HG03432 (cell line): Measurements from ENCODE around the gene GTPBP4.

ENCODE experiments used
- ATAC-seq: cut with Tn5 transposase; IDR thresholded peaks from one replicate; pipeline ENCODE4 v1.9.1; 2021; ENCODE audit warnings: mild to moderate bottlenecking, moderate library complexity; ENCODE audit not compliant: unreplicated experiment

Gene GTPBP4

GRCh38 chr10:987870-988666 is at the start of gene GTPBP4:
Gene GTPBP4, plus strand, starts transcription at chr10:988434. Its CDS starts 46 bp downstream, at chr10:988480.
- peak; percentile 97 for ATAC-seq

DNA sequence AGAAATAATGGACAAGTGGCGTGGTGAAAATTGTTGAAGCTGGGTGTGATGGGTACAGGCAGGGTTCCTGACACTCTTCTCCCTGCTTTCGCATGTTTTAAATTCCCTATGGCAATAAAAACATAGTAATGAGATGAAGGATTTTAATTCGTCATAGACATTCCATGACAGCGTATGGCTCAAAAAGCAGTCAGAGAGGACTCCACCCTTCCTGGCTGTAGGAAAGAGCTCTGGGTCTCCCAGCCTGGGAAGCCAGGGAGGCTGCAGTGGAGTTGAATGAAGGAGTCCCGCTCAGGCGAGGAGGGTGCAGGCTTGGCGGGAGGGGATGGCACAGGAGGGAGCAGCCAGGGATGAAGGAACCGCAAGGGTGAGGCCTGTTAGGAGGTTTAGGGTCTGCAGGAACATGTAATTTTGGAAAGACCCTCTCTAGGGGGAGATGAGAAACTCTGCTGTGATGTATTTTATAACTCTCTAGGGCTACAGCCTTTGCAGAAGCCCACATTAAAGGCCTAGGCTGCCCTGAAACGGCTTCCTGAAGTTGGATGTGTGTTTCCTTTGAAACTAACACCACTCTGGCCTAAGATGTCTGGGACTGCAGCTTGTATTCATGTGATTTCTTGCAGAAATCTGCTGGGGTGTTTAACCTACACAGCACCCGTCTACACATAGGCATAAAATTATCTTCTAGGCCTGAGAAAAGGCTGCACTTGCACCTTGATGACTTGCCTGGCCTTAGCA is 49.1 kb upstream of the GTPBP4 start:
- no peak for ATAC-seq

GRCh38 chr10:943334-944033 is 44.8 kb upstream of the GTPBP4 start:
- peak; percentile 56 for ATAC-seq

DNA sequence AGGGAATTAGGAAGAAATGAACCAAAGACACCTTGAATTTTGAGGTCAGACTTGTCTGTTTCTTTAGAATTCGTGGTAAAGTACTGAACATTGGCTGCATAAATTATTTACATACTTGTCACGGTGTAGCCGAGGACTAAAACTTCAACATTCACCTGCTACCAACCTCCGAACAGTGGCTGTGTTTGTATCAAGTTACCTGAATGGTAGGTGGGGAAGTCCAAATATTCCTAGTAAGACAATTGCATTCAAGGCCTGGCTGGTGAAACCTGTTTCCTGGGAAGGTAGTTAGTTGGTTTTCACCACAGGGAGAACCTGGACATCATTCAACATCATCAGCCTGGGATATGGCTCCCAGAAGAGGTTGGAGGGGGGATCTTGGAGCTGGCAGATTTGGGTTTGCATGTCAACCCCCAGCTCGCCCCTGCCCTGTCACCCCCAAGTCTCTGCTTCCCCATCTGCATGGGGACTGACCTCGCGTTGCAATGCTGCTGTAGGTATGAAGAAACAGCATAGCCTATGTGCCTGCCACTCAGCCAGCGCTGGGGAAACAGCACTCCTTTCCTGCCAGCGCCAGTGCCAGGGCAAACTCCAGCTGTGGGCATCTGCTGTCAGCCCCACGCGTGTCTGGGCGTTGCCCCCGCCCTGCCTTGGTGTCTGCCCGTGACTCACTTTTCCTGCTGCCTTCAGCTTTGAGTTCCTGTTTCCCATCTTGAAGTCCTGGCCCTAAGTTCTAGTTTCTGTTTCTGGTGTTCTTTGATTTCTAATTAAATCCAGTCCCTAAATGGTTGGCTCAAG is 44.0 kb upstream of the GTPBP4 start:
- ATAC-seq, result no peak

DNA sequence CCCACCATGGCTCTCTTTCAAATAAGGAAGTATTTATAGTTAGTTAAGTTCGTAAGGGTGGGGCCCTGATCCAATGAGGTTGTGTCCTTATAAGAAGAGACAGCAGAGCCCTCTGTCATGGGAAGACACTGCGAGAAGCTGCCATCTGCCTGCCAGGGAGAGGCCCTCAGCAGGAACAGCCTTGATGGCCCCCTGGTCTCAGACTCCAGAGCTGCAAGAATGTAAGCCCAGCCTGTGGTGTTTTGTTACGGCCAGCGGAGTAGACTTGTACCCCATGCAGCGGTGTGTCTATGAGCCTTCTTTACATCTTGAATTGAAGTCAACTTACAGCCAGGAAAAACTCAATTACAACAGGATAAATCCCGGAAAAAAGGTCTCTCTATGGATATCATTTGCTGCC is 42.5 kb upstream of the GTPBP4 start:
- no peak for ATAC-seq

- no peak for ATAC-seq
Observed at GRCh38 chr10:947051-947450, 41.2 kb upstream of the GTPBP4 start.

DNA sequence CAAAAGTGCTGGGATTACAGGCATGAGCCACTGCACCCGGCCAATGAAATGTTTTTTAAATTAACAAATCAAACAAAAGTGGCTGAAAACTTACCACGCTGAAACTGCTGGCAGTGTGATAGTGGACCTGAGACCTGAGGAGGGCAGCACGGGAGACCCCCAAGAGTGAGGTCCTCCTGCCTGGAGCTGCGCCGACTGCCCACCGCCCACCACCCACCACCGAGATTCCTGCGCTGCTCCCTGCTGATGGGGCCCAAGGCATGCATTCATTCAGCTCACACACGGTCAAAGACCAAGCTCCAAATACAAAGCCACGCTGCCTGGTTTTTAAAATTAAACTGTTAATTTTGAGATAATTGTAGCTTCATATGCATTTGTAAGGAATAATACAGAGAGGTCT is 40.4 kb upstream of the GTPBP4 start:
- ATAC-seq, result no peak

DNA sequence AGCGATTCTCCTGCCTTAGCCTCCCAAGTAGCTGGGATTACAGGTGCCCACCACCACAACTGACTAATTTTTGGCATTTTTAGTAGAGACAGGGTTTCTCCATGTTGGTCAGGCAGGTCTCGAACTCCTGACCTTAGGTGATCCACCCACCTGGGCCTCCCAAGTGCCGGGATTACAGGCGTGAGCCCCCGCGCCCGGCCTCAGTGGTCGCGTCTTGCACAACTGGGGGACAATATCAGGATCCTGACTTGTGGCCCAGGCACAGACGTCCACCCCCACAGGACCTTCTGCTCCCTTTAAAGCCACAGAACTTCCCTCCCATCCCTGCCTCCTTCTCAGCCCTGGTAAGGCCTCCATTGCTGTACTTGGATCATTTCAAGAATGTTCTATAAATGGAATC is 39.9 kb upstream of the GTPBP4 start:
- ATAC-seq, result no peak

- no peak for ATAC-seq
Observed at GRCh38 chr10:949446-949845, 38.8 kb upstream of the GTPBP4 start.

- no peak for ATAC-seq
Observed at GRCh38 chr10:953836-954235, 34.4 kb upstream of the GTPBP4 start.

GRCh38 chr10:954396-954795 is 33.8 kb upstream of the GTPBP4 start:
- no peak for ATAC-seq

DNA sequence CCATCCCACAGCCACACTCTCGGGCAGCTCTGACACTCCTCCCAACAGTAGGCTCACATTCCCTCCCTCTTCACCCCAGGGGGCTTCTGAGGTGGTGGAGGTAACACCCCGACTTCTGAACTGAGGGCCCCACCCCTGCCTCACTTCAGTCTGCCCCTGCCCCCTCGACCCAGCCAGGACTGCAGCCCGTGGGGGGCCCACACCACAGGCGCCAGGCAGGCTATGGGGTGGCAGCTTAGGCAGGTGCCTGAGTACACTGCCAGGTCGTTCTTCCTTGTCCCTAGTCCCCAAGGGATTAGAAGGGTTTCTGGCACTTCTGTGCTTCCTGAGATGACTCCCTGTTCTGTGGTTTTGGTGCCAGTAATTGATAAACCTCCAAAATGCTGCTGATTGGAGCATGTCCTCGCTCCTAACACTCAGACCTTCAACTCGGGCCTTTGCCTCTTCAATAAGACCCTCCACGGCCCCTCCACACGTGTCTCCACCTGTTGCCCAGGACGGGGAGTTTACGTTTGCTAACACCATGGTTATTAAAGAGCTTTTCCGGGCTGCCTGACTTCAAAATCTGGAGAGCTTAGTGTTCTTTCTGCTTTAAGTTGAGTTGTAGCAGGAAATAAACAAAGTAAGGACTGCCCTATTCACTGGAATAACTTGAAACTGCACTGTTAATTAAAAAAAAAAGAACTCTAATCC is 33.0 kb upstream of the GTPBP4 start:
- ATAC-seq, result no peak

- no peak for ATAC-seq
Observed at GRCh38 chr10:955820-956217, 32.4 kb upstream of the GTPBP4 start.

- ATAC-seq, result no peak
Observed at GRCh38 chr10:958106-958505, 30.1 kb upstream of the GTPBP4 start.

- ATAC-seq, result no peak
Observed at GRCh38 chr10:958856-959255, 29.4 kb upstream of the GTPBP4 start.

GRCh38 chr10:962342-962741 is 25.9 kb upstream of the GTPBP4 start:
- no peak for ATAC-seq

- no peak for ATAC-seq
Observed at GRCh38 chr10:963186-963585, 25.0 kb upstream of the GTPBP4 start.

DNA sequence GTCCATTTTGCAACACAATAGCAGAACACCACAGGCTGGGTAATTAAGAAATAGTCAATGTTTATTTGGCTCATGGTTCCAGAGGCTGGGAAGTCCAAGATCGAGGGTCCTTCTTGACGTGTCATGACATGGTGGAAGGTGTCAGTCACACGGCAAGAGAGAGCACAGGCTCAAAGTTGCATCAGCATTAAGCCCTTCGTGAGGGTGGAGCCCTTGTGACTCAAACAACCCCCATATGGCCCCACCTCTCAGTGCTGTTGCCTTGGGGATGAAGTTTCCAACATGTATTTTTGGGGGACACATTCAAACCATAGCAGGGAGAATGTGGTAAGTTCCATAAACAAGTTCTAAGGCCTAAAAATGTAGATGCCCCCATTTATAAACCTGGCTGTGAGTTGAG is 24.6 kb upstream of the GTPBP4 start:
- no peak for ATAC-seq

DNA sequence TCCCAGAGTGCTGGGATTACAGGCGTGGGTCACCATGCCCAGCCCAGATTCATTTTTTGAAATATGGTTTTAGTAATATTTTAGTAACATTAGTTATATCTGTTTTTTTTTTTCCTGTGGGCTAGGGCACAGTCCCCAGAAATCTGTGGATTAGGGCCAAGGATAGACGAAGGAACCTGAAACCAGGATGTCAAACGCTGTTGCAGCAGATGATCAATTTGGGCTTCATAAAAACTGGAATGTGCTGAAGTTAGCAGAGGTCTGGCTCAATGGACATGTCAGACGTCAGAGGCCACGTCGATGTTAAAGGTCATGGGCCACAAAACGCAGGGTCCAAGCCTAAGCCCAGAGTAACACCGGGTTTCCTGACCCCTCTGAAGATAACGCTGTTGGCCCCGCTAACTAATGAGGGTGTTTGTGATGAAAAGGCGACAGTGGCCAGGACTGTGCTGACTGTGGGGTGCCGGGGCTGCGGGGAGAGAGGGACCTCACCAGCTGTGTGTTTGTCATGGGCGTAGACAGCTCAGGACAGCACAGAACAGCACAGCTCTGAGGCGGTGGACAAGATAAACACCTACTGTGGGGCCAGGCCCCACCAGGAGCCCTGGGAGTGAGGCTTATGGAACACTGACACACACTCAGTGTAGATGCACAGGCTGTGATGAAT is 23.8 kb upstream of the GTPBP4 start:
- no peak for ATAC-seq

- ATAC-seq, result no peak
Observed at GRCh38 chr10:964988-965417, 23.2 kb upstream of the GTPBP4 start.
